Measurements from ENCODE around the gene HPSE2. TPM values are rescaled to one million over a fixed set of nuclear protein-coding genes. Genes with fewer than 3 reads are reported as not detected.

Gene HPSE2
- total and polyA plus RNA-seq, 2 experiments from 2014 or later = not detected

DNA sequence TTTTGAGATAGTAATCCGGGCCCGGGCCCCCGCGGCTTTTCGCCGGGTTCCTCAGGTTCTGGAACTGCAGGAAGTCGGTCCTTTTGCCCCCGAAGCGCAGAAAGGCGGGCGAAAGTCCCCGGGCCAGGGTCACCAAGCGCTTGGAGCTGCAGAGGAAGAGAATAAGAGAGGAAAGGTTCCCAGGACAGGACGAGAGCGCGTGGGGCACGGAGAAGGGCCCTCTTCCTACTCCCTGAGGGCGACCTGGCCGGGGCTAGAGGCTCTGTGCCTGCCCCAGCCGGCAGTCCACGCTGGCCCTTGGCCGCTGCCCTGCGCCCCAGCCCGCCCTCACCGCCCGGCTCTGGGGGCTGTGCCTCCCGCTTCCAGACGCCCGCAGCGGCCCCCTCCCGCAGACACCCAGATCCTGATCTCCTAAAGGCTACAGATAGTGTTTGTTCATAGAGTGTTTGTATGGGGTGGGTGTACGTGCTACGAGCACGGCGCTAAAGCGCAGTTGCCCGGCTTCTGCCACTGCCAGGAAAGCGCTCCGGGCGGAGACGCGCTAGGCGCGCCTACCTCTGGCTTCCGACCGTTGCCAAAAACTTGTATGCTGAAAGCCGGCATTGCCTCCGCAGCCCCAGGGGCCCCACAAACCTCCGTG lies 3.2 kb downstream of the HPSE2 start:
- Histone ChIP-seq H3K27me3 (replicated peaks; ENCODE audit: insufficient read depth) (peaks cover 86% of the 10 kb centered on the region), H3F3A (ENCODE audit: insufficient read depth) (no peaks in the 10 kb centered on the region), H3K9ac (no peak overlapping the region), H3K27ac (no peak overlapping the region), H3K4me3 (no peak overlapping the region), H3K4me2 (ENCODE audit: unreplicated experiment) (no peak overlapping the region), H3K36me3 (ENCODE audit: low read depth) (no peaks in the 10 kb centered on the region), H3K9me2 (ENCODE audit: insufficient read depth) (no peaks in the 10 kb centered on the region), H4K20me1 (ENCODE audit: insufficient read depth) (no peaks in the 10 kb centered on the region), H3K4me1 (ENCODE audit: insufficient read depth) (0 out of 2 replicates have a peak, but pooled peaks cover 8% of the 10 kb centered on the region), H3K9me3 (ENCODE audit: low read depth) (no peaks in the 10 kb centered on the region), H3K79me2 (ENCODE audit: insufficient read depth) (no peaks in the 10 kb centered on the region), H2AFZ (no peak overlapping the region)
- peak; percentile 21 for DNase-seq
- in situ Hi-C loops (cut with MboI) = no loop called here
- WGBS, 2 experiments (ENCODE audit: low coverage in 1 of 2, low lambda C conversion rate in 2 of 2, missing lambda C conversion rate in 2 of 2) = 3 to 4% methylated on average over 37 to 48 of the region's 49 CpGs
- no peak for TF ChIP-seq EZH2 (IDR thresholded peaks at IDR 0.05; ENCODE audit: insufficient read depth, poor library complexity, severe bottlenecking)
- no peak for TF ChIP-seq EZH2phosphoT487 (IDR thresholded peaks at IDR 0.05; ENCODE audit: insufficient read depth, low read depth)

DNA sequence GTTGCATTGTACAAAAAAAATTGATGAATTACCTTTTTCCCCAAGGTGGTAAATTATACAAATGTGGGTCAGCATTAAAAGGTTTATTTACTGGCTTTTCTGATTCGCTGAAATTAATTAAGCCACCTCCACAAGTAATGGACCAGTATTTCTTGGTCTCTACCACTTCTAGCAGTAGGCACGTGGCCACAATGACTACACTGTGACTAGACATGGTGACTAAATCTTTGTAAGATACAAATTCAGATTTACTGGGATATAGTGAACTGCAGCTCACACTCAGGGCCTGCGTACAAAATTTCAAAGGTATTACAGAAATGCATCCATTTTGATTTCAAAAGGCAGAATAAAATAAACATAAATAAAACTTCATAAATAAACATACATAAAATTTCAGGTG lies 10.9 kb downstream of the HPSE2 start:
- no peak for TF ChIP-seq EZH2phosphoT487 (IDR thresholded peaks at IDR 0.05; ENCODE audit: insufficient read depth, low read depth)
- TF ChIP-seq EZH2 (IDR thresholded peaks at IDR 0.05; ENCODE audit: insufficient read depth, poor library complexity, severe bottlenecking) = no peak
- H3K9me2 ChIP-seq (ENCODE audit: insufficient read depth) = no peaks in the 10 kb centered on the region
- 35 to 37% methylated on average over 3 of the region's 3 CpGs for WGBS, 2 experiments (ENCODE audit: low coverage in 1 of 2, low lambda C conversion rate in 2 of 2, missing lambda C conversion rate in 2 of 2)
- H3F3A ChIP-seq (ENCODE audit: insufficient read depth) = no peaks in the 10 kb centered on the region
- H3K9ac ChIP-seq = no peak overlapping the region
- H3K4me3 ChIP-seq = no peak overlapping the region
- no peaks in the 10 kb centered on the region for H3K79me2 ChIP-seq (ENCODE audit: insufficient read depth)
- in situ Hi-C loops (cut with MboI) = no loop called here
- H3K27me3 ChIP-seq (replicated peaks; ENCODE audit: insufficient read depth) = peaks cover 29% of the 10 kb centered on the region
- no peak overlapping the region for H2AFZ ChIP-seq
- no peak overlapping the region for H3K4me2 ChIP-seq (ENCODE audit: unreplicated experiment)
- H3K36me3 ChIP-seq (ENCODE audit: low read depth) = no peaks in the 10 kb centered on the region
- H3K4me1 ChIP-seq (ENCODE audit: insufficient read depth) = no peaks in the 10 kb centered on the region
- peak; percentile 44 for DNase-seq
- no peaks in the 10 kb centered on the region for H4K20me1 ChIP-seq (ENCODE audit: insufficient read depth)
- no peaks in the 10 kb centered on the region for H3K9me3 ChIP-seq (ENCODE audit: low read depth)
- H3K27ac ChIP-seq = no peak overlapping the region

DNA sequence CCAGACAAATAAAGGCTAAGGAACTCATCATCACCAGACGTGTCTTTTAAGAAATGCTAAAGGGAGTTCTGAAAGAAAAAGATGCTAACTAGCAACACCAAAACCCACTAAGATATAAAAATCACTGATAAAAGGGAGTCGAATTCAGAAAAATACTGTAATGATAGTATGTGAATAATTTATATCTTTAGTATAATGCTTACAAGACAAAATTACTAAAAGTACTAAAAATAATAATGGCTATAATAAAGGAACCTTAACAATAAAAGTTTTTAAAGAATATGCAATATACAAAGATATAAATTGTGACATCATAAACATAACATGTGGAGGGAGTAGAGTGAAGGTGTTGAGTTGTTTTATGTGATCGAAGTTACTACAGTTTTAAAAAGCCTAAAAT lies 28.3 kb downstream of the HPSE2 start:
- H3K27ac ChIP-seq = no peak overlapping the region
- no peaks in the 10 kb centered on the region for H3K27me3 ChIP-seq (replicated peaks; ENCODE audit: insufficient read depth)
- TF ChIP-seq EZH2 (IDR thresholded peaks at IDR 0.05; ENCODE audit: insufficient read depth, poor library complexity, severe bottlenecking) = no peak
- TF ChIP-seq EZH2phosphoT487 (IDR thresholded peaks at IDR 0.05; ENCODE audit: insufficient read depth, low read depth) = no peak
- DNase-seq = no peak
- H3K9me3 ChIP-seq (ENCODE audit: low read depth) = no peaks in the 10 kb centered on the region
- H3K4me2 ChIP-seq (ENCODE audit: unreplicated experiment) = no peak overlapping the region
- H2AFZ ChIP-seq = no peak overlapping the region
- H4K20me1 ChIP-seq (ENCODE audit: insufficient read depth) = no peaks in the 10 kb centered on the region
- in situ Hi-C loops (cut with MboI) = no loop called here
- WGBS, 2 experiments (ENCODE audit: low coverage in 1 of 2, low lambda C conversion rate in 2 of 2, missing lambda C conversion rate in 2 of 2) = 36 to 41% methylated on average over 3 of the region's 3 CpGs
- no peaks in the 10 kb centered on the region for H3K79me2 ChIP-seq (ENCODE audit: insufficient read depth)
- no peaks in the 10 kb centered on the region for H3F3A ChIP-seq (ENCODE audit: insufficient read depth)
- no peak overlapping the region for H3K4me3 ChIP-seq
- H3K9me2 ChIP-seq (ENCODE audit: insufficient read depth) = no peaks in the 10 kb centered on the region
- no peak overlapping the region for H3K9ac ChIP-seq
- H3K36me3 ChIP-seq (ENCODE audit: low read depth) = no peaks in the 10 kb centered on the region
- no peaks in the 10 kb centered on the region for H3K4me1 ChIP-seq (ENCODE audit: insufficient read depth)

DNA sequence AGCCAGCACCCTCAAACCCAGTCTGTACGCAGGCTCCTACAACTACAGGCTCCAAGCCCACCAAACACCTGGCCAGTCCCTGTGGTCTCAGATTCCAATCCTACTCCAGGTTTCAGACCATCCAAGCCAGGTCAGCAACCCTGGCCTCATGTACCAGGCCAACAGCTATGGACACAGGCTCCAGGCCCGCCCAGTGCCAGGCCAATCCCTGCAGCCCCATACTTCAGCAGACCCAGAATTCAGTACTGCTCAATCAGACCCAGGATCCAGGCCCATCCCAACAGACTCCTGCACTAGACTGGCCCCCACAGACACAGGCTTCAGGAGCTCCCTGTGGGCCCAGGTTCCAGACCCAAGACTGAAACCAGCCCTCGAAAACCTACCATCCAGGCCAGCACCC lies 32.3 kb downstream of the HPSE2 start:
- Histone ChIP-seq H3F3A (ENCODE audit: insufficient read depth) (no peaks in the 10 kb centered on the region), H3K9ac (no peak overlapping the region), H3K27me3 (replicated peaks; ENCODE audit: insufficient read depth) (no peaks in the 10 kb centered on the region), H3K79me2 (ENCODE audit: insufficient read depth) (no peaks in the 10 kb centered on the region), H3K4me2 (ENCODE audit: unreplicated experiment) (no peak overlapping the region), H2AFZ (no peak overlapping the region), H3K27ac (no peak overlapping the region), H3K9me2 (ENCODE audit: insufficient read depth) (no peaks in the 10 kb centered on the region), H3K9me3 (ENCODE audit: low read depth) (no peaks in the 10 kb centered on the region), H4K20me1 (ENCODE audit: insufficient read depth) (no peaks in the 10 kb centered on the region), H3K36me3 (ENCODE audit: low read depth) (no peaks in the 10 kb centered on the region), H3K4me3 (no peak overlapping the region), H3K4me1 (ENCODE audit: insufficient read depth) (no peaks in the 10 kb centered on the region)
- no peak for DNase-seq
- no peak for TF ChIP-seq EZH2phosphoT487 (IDR thresholded peaks at IDR 0.05; ENCODE audit: insufficient read depth, low read depth)
- no peak for TF ChIP-seq EZH2 (IDR thresholded peaks at IDR 0.05; ENCODE audit: insufficient read depth, poor library complexity, severe bottlenecking)
- 32 to 52% methylated on average over 3 of the region's 3 CpGs for WGBS, 2 experiments (ENCODE audit: low coverage in 1 of 2, low lambda C conversion rate in 2 of 2, missing lambda C conversion rate in 2 of 2)
- in situ Hi-C loops (cut with MboI) = no loop called here

All from GM23248 (cell line).